Activated CD4-positive, alpha-beta T cell treated with anti-CD3 and anti-CD28 coated beads, Interleukin-2, amount 10 ng/mL, durations not matched to agents 24 days and 14 days (primary cell): ENCODE results near the gene ARHGAP6. TPM values are rescaled to one million over a fixed set of nuclear protein-coding genes. Genes with fewer than 3 reads are reported as not detected.

Experiments
- DNase-seq: peaks from one replicate; pipeline ENCODE4 v3.0.0; 2022
- H3K27ac Mint-ChIP-seq: one replicate; pipeline ENCODE4 v1.8.0; 2022; ENCODE audit warnings: mild to moderate bottlenecking, mixed read lengths
- H3K27me3 Mint-ChIP-seq: one replicate; pipeline ENCODE4 v1.8.0; 2022; ENCODE audit warnings: mixed read lengths
- H3K36me3 Mint-ChIP-seq: one replicate; pipeline ENCODE4 v1.8.0; 2022; ENCODE audit warnings: low read depth, mild to moderate bottlenecking, mixed read lengths
- H3K4me1 Mint-ChIP-seq: one replicate; pipeline ENCODE4 v1.8.0; 2021; ENCODE audit warnings: mixed read lengths
- H3K4me3 Mint-ChIP-seq: one replicate; pipeline ENCODE4 v1.8.0; 2022; ENCODE audit warnings: mild to moderate bottlenecking, moderate library complexity, mixed read lengths
- H3K9me3 Mint-ChIP-seq: one replicate; pipeline ENCODE4 v1.8.0; 2021; ENCODE audit warnings: mixed read lengths
- intact Hi-C: fragments of 100-400 bp; cut with micrococcal nuclease; formaldehyde crosslinking; loops from one replicate; pipeline ENCODE4 v1.15.1; 2023
- total RNA-seq: library from RNA; stranded (reverse); gene quantifications from 2 replicates; pipeline ENCODE4 v1.2.3, GENCODE V29; 2022

Gene ARHGAP6
- total RNA-seq, 1 donor from 2014 or later: not detected

DNA sequence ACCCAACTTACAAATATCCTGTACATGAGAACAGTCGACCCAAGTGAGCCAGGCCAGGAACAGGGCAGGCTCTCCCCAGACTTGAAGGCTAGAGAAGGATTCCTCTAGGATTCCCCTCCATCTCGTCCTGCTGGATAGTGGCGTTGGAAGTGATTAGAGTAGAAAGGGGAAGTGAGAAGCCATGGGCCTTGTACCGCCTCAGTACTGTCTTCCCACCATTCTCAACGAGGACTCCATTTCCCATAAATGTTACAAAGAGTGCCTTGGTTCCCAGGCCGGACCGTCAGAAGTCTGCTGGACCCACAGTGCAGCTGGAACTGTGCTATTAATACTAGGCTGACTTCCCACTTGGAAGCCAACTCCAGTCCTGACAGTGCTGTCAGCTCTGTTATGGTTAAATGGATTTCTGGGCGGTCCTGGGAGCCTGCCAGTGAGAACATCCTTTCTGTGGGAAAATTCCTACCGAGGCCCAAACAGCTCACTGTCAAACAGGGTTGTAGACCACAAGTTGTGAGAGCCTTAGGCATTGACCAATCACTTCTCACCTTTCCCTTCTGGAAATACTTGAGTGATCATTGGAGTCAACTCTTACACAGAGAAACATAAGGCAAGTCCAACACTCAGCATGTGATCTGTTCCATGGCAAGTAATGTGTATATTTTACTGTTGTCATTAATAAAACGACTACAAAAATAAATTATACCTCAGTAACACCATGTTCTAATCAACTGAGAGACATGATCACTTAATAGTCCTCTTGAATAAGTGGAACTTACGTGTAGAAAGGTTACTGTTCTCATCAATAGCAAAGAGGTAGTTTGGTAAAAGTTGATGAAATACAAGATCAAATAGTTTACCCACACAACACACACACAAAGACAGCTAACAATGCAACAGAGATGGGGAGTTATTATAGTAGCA, 314.1 kb downstream of the ARHGAP6 start:
- Mint-ChIP-seq H3K4me1 (no peaks in the 10 kb centered on the region), H3K27me3 (no peaks in the 10 kb centered on the region), H3K9me3 (no peaks in the 10 kb centered on the region), H3K27ac (no peak overlapping the region), H3K4me3 (no peak overlapping the region), H3K36me3 (no peaks in the 10 kb centered on the region)
- DNase-seq: no peak
- intact Hi-C loops: no loop called here

DNA sequence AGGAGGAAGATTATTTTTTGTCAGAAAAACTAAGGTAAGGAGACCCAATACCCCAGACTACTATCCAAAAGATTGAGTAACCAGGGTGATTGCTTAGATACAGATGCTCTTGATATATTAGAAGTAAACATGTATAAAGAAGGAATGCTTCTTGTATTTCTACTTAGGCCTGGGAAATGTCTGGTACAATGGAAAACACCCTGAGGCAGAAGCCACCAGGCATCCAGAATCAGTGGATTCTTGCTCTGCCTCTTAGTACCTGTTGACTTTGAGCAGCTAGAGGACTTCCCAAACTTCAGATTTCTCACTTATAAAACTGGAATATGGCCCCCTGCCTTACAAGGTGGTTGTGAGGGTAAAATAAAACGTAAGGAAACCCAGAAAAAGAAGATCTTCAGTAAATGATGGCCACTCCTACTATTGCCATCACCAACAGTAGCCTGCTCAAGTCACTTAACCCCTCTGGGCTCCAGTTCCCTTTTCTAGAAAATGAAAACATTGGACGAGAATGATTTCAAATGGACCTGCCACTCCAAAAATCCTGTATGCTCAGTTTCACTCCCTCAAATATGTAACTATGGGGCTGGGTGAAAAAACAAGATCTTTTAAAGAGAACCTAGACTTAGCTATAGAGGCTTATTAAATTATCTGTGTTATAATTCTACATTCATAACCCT, 315.9 kb downstream of the ARHGAP6 start:
- H3K27me3 Mint-ChIP-seq: no peaks in the 10 kb centered on the region
- no peak overlapping the region for H3K27ac Mint-ChIP-seq
- no peaks in the 10 kb centered on the region for H3K36me3 Mint-ChIP-seq
- H3K4me1 Mint-ChIP-seq: no peaks in the 10 kb centered on the region
- no peak for DNase-seq
- intact Hi-C loops: no loop called here
- H3K4me3 Mint-ChIP-seq: no peak overlapping the region
- H3K9me3 Mint-ChIP-seq: no peaks in the 10 kb centered on the region

DNA sequence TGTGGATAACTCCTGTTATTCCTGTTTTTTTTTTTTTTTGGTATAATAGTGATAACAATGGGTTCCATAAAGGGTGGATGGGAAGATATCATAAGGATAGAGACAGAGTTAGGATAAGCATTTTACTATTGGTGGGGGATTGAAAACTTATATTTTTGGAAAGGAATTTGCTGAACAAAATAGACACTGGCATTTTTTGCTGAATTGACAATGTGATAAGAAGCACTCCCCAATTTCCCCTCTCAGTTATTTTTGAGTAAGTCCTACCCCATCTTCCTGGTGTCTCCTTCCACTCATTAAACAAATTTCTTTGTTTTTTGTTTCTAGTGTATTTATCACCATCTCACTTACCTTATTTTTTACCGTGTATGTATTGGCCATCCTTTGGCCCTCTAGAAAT, 316.7 kb downstream of the ARHGAP6 start:
- no peak for DNase-seq
- H3K4me3 Mint-ChIP-seq: no peak overlapping the region
- H3K9me3 Mint-ChIP-seq: no peaks in the 10 kb centered on the region
- H3K36me3 Mint-ChIP-seq: no peaks in the 10 kb centered on the region
- no peaks in the 10 kb centered on the region for H3K27me3 Mint-ChIP-seq
- H3K4me1 Mint-ChIP-seq: no peaks in the 10 kb centered on the region
- intact Hi-C loops: no loop called here
- H3K27ac Mint-ChIP-seq: no peak overlapping the region

DNA sequence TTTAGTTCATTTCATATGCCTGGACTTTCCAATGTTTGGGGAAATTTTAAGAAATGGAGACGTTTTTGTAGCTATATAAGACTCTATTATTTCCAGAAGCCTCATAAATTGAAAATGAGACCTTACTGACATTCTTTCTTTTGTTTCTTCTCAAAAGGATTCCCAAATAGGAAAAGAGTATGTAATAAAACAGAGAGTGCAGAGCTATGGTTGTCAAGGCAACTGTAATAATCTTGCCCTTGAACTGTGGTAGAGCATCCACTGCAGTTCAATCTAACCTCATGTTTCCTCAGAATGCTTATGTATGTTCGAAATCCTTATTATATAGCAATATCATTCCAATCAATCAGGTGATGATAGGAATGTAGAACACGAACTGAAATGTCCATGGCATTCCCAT, 318.4 kb downstream of the ARHGAP6 start:
- Mint-ChIP-seq H3K9me3 (no peaks in the 10 kb centered on the region), H3K27me3 (no peaks in the 10 kb centered on the region), H3K4me3 (no peak overlapping the region), H3K4me1 (no peaks in the 10 kb centered on the region), H3K27ac (no peak overlapping the region), H3K36me3 (no peaks in the 10 kb centered on the region)
- no peak for DNase-seq
- intact Hi-C loops: no loop called here

- no peak overlapping the region for H3K4me3 Mint-ChIP-seq
- H3K4me1 Mint-ChIP-seq: peaks cover 2% of the 10 kb centered on the region
- no peak overlapping the region for H3K27ac Mint-ChIP-seq
- H3K27me3 Mint-ChIP-seq: no peaks in the 10 kb centered on the region
- intact Hi-C loops: no loop called here
- no peaks in the 10 kb centered on the region for H3K36me3 Mint-ChIP-seq
- H3K9me3 Mint-ChIP-seq: no peaks in the 10 kb centered on the region
- DNase-seq: no peak
Observed at GRCh38 chrX:11346121-11346682, 319.5 kb downstream of the ARHGAP6 start.

DNA sequence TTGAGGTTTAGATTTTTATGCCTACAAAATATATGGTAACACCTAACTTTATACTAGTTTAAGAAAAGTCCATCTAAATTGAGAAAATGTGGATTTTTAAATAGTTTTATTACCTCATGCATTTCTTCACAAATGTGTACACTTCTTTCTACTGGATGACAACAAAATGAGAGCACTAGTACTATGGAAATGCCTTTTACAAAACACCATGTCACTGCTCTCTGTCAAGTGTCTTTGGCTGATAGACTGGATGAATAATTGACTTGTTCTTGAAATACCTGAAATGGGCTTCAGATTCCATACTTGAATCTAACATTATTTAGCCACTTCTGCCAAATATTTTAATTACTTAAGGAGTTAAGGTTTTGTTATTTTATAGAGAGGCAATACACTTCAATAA, 323.0 kb downstream of the ARHGAP6 start:
- Mint-ChIP-seq H3K27ac (no peak overlapping the region), H3K4me1 (peaks cover 4% of the 10 kb centered on the region), H3K9me3 (no peaks in the 10 kb centered on the region), H3K4me3 (no peak overlapping the region), H3K27me3 (no peaks in the 10 kb centered on the region), H3K36me3 (no peaks in the 10 kb centered on the region)
- DNase-seq: no peak
- intact Hi-C loops: no loop called here

GRCh38 chrX:11341274-11342201, 324.2 kb downstream of the ARHGAP6 start:
- Mint-ChIP-seq H3K36me3 (no peaks in the 10 kb centered on the region), H3K27ac (no peak overlapping the region), H3K27me3 (no peaks in the 10 kb centered on the region), H3K4me3 (no peak overlapping the region), H3K9me3 (no peaks in the 10 kb centered on the region), H3K4me1 (peaks cover 4% of the 10 kb centered on the region)
- intact Hi-C loops: no loop called here
- DNase-seq: no peak

GRCh38 chrX:11337292-11338009, 328.3 kb downstream of the ARHGAP6 start:
- intact Hi-C loops: no loop called here

GRCh38 chrX:11336201-11336600, 329.5 kb downstream of the ARHGAP6 start:
- Mint-ChIP-seq H3K4me1 (peaks cover 2% of the 10 kb centered on the region), H3K4me3 (no peak overlapping the region), H3K36me3 (no peaks in the 10 kb centered on the region), H3K27ac (no peak overlapping the region), H3K27me3 (no peaks in the 10 kb centered on the region), H3K9me3 (no peaks in the 10 kb centered on the region)
- intact Hi-C loops: no loop called here
- no peak for DNase-seq

More at GRCh38 chrX:11337292-11338009, 328.3 kb downstream of the ARHGAP6 start:
- Mint-ChIP-seq H3K27ac (no peak overlapping the region), H3K4me3 (no peak overlapping the region), H3K36me3 (no peaks in the 10 kb centered on the region), H3K4me1 (peaks cover 4% of the 10 kb centered on the region), H3K27me3 (no peaks in the 10 kb centered on the region), H3K9me3 (no peaks in the 10 kb centered on the region)
- no peak for DNase-seq

DNA sequence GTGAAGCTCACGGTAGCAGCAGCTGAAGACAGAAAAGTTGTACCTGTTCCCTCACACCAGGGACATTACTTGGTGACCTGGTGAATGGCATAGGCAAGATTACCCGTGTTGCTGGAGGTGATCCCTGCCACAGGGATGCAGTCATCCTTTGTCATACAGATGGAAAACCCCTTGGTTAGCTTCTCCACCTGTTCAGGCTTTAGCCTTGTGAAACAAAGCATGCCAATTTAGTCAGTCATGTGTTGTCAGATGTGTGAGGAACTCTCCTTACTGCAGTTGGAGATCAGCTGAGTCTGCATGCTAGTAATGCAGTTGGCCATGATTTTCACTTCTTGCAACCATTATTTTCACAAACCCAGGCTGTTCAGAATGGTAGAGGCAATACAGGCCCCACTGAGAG, 331.6 kb downstream of the ARHGAP6 start:
- DNase-seq: no peak
- Mint-ChIP-seq H3K27ac (no peak overlapping the region), H3K4me1 (no peaks in the 10 kb centered on the region), H3K36me3 (no peaks in the 10 kb centered on the region), H3K4me3 (no peak overlapping the region), H3K27me3 (no peaks in the 10 kb centered on the region), H3K9me3 (no peaks in the 10 kb centered on the region)
- intact Hi-C loops: no loop called here

DNA sequence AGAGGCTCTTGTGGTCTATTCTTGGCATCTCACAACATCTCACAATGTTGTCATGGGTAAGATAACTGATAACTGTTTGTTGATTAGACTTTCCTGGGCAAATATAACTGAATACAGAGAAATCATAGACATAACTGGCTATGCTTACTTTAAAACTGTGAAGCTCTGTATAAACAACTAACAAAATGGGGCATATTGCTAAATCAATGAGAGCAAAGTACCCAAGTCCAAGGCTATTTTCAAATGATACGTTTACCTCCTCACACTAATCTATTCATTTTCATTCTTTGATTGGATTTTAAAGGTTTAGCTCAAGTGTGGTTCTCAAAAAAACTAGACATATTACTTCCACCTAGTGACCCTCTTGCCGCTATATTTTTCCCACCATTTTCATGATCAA, 333.9 kb downstream of the ARHGAP6 start:
- Mint-ChIP-seq H3K27ac (no peak overlapping the region), H3K4me3 (no peak overlapping the region), H3K9me3 (no peaks in the 10 kb centered on the region), H3K27me3 (no peaks in the 10 kb centered on the region), H3K4me1 (no peaks in the 10 kb centered on the region), H3K36me3 (no peaks in the 10 kb centered on the region)
- DNase-seq: no peak
- intact Hi-C loops: no loop called here

GRCh38 chrX:11329021-11329420, 336.7 kb downstream of the ARHGAP6 start:
- no peaks in the 10 kb centered on the region for H3K27me3 Mint-ChIP-seq
- no peaks in the 10 kb centered on the region for H3K36me3 Mint-ChIP-seq
- no peak overlapping the region for H3K4me3 Mint-ChIP-seq
- intact Hi-C loops: no loop called here
- DNase-seq: no peak
- H3K4me1 Mint-ChIP-seq: no peaks in the 10 kb centered on the region
- no peaks in the 10 kb centered on the region for H3K9me3 Mint-ChIP-seq
- H3K27ac Mint-ChIP-seq: no peak overlapping the region

DNA sequence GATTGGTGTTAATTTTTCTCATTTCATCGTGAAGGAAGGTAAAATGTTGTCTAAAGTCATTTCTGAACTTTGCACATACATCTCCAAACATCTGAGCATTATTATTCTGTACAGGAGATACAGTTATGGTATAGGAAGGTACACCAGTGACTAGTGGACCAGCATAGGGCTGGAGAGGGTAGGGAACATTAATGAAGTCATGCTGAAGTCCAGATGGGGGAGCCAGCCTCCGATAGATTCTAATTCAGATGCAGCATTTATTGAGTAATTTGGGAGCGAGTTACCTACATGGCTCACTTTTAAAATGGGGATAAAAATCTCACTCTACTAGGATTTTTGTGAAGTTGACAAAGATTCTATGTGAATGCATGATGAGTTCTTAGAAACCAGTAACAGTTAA, 337.6 kb downstream of the ARHGAP6 start:
- no peaks in the 10 kb centered on the region for H3K36me3 Mint-ChIP-seq
- intact Hi-C loops: no loop called here
- H3K27ac Mint-ChIP-seq: no peak overlapping the region
- no peak for DNase-seq
- no peaks in the 10 kb centered on the region for H3K4me1 Mint-ChIP-seq
- no peaks in the 10 kb centered on the region for H3K27me3 Mint-ChIP-seq
- H3K4me3 Mint-ChIP-seq: no peak overlapping the region
- no peaks in the 10 kb centered on the region for H3K9me3 Mint-ChIP-seq
